Tibial nerve (tissue), 4 donors: Measurements from ENCODE around the gene XRRA1. TPM values are rescaled to one million over a fixed set of nuclear protein-coding genes. Genes with fewer than 3 reads are reported as not detected.

Source experiments
- DNase-seq, 2 donors: peaks; one replicate each; pipeline ENCODE4 v3.0.0-alpha.2; 2019; ENCODE audit warnings: low spot score in 2 of 2
- H3K27ac ChIP-seq, 4 donors: fragments of 200-600 bp; sonication (generic) in 3 of 4; one replicate each; pipeline ENCODE4 v1.5.1; 2017 to 2019; ENCODE audit warnings: mild to moderate bottlenecking in 1 of 4
- H3K27me3 ChIP-seq, 2 donors: fragments of 200-600 bp; sonication (generic) in 1 of 2; one replicate each; pipeline versions ENCODE4 v1.5.1 to v1.6.0; 2017 to 2019
- H3K36me3 ChIP-seq, 3 donors: fragments of 200-600 bp; sonication (generic); one replicate each; pipeline ENCODE4 v1.5.1; 2018 to 2019
- H3K4me1 ChIP-seq, 4 donors: fragments of 200-600 bp; sonication (generic) in 3 of 4; one replicate each; pipeline ENCODE4 v1.5.1; 2017 to 2019
- H3K4me3 ChIP-seq, 4 donors: fragments of 200-600 bp; sonication (generic) in 3 of 4; one replicate each; pipeline ENCODE4 v1.5.1; 2017 to 2019; ENCODE audit warnings: mild to moderate bottlenecking in 1 of 4, moderate library complexity in 1 of 4
- H3K9me3 ChIP-seq, 4 donors: fragments of 200-600 bp; sonication (generic) in 3 of 4; one replicate each; pipeline ENCODE4 v1.5.1; 2017 to 2019
- CTCF ChIP-seq, 5 experiments: fragments of 200-600 bp in 3 of 5; fragments of 450-650 bp in 2 of 5; sonication (generic) in 3 of 5; IDR thresholded peaks; one replicate each; pipeline ENCODE4 v1.5.1; 2016 to 2019; ENCODE audit warnings: antibody characterized with exemption in 5 of 5, mild to moderate bottlenecking in 3 of 5, moderate library complexity in 2 of 5
- EP300 ChIP-seq, 2 donors: sonication (generic); formaldehyde crosslinking; IDR thresholded peaks; one replicate each; pipeline ENCODE4 v1.6.1; 2017; ENCODE audit warnings: antibody characterized with exemption in 2 of 2, mild to moderate bottlenecking in 1 of 2
- POLR2A ChIP-seq, 2 donors: fragments of 450-650 bp; IDR thresholded peaks; one replicate each; pipeline ENCODE4 v1.6.1; 2017; ENCODE audit warnings: antibody characterized with exemption in 2 of 2, mild to moderate bottlenecking in 2 of 2, moderate library complexity in 2 of 2
- WGBS, 2 donors: methylation state at CpG; one replicate each; pipeline ENCODE4 v1.1.5; 2018; 5-methylcytosine and 5-hydroxymethylcytosine counted together
- total RNA-seq, 4 donors: library from RNA; depleted of rRNA; stranded (reverse); fragments of >200 nt; gene quantifications; one replicate each; pipeline ENCODE4 v1.1.0, GENCODE V29; 2016

The XRRA1 gene
- total RNA-seq, 4 donors from 2014 or later: 13.5 to 51.6 (median 25.3) TPM

- Histone ChIP-seq H3K27ac (no peak overlapping the region), H3K4me1 (peaks cover 0 to 41% (median 3%) of the 10 kb centered on the region in 4 donors), H3K9me3 (no peaks in the 10 kb centered on the region), H3K36me3 (peaks cover 0 to 6% (median 0%) of the 10 kb centered on the region in 3 donors), H3K4me3 (no peak overlapping the region), H3K27me3 (no peaks in the 10 kb centered on the region)
- WGBS, 2 donors: 81 to 86% methylated on average over 1 of the region's 1 CpG
- TF ChIP-seq POLR2A (IDR thresholded peaks at IDR 0.05) (no peak), CTCF (IDR thresholded peaks at IDR 0.05) (no peak), EP300 (IDR thresholded peaks at IDR 0.05) (no peak)
- no peak for DNase-seq
Measured at GRCh38 chr11:74957937-74958629, 9.2 kb upstream of the XRRA1 start.

DNA sequence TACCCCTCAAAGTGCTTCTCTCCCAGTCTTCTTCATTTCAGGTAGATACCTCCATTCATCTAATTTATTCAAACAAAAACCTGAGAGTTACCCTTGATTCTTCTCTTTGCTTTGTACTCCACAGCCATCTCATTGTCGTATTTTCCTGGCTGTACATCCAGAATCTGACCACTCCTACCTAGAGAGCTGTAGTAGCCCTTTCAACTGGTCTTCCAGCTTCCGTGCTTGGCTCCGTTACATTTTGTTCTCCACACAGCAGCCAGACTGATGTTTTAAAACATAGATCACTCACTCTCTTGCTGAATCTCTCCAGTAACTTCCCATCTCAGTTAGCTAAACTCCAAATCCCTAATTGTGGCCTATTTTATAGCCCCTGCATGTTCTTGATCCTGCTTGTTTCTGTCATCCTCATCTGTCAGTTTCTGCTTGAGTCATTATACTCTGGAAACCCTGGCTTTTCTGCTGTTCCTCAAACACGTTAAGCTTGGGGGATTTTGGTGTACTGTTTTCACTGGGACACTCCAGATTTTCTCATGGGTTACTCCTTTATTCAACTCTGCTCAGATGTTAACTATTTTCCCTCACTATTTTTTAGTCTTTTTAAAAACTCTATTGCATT is 7.6 kb upstream of the XRRA1 start:
- Histone ChIP-seq H3K9me3 (no peaks in the 10 kb centered on the region), H3K27me3 (no peaks in the 10 kb centered on the region), H3K27ac (no peak overlapping the region), H3K36me3 (peaks cover 0 to 6% (median 0%) of the 10 kb centered on the region in 3 donors), H3K4me1 (peaks cover 0 to 50% (median 4%) of the 10 kb centered on the region in 4 donors), H3K4me3 (no peak overlapping the region)
- WGBS, 2 donors: 39 to 62% methylated on average over 4 of the region's 4 CpGs
- TF ChIP-seq POLR2A (IDR thresholded peaks at IDR 0.05): no peak
- DNase-seq: no peak

DNA sequence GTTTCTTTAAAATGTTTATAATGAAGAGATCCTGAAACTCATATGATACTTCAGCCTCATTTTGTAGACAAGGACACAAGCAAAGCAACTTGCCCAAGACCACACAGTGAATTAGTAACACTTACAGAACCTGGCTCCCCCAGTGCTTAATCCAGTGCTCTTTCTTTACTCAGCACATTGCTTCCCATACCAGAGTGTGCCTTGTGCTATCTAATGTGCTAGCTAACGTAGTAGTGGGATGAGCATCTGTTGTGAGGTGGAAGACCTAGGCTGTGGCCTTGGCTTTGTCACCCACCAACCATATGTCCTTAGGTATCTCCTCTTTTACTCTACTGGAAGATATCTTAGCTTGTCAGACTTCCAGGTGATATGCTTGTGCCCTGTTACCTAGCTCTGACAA is 5.3 kb upstream of the XRRA1 start:
- DNase-seq: no peak
- H3K9me3 ChIP-seq: no peaks in the 10 kb centered on the region
- no peaks in the 10 kb centered on the region for H3K27me3 ChIP-seq
- H3K4me3 ChIP-seq: no peak overlapping the region
- H3K4me1 ChIP-seq: peaks cover 0 to 55% (median 19%) of the 10 kb centered on the region in 4 donors
- TF ChIP-seq POLR2A (IDR thresholded peaks at IDR 0.05): no peak
- no peak for TF ChIP-seq CTCF (IDR thresholded peaks at IDR 0.05)
- no peak for TF ChIP-seq EP300 (IDR thresholded peaks at IDR 0.05)
- no peak overlapping the region for H3K27ac ChIP-seq
- peaks cover 0 to 6% (median 0%) of the 10 kb centered on the region in 3 donors for H3K36me3 ChIP-seq
- WGBS, 2 donors: 84 to 92% methylated on average over 1 of the region's 1 CpG

GRCh38 chr11:74953451-74953850 is 4.6 kb upstream of the XRRA1 start:
- Histone ChIP-seq H3K27me3 (no peaks in the 10 kb centered on the region), H3K27ac (no peak overlapping the region), H3K9me3 (no peaks in the 10 kb centered on the region), H3K4me1 (peaks cover 0 to 51% (median 19%) of the 10 kb centered on the region in 4 donors), H3K36me3 (peaks cover 0 to 6% (median 0%) of the 10 kb centered on the region in 3 donors), H3K4me3 (no peak overlapping the region)
- TF ChIP-seq EP300 (IDR thresholded peaks at IDR 0.05): no peak
- no peak for TF ChIP-seq CTCF (IDR thresholded peaks at IDR 0.05)
- TF ChIP-seq POLR2A (IDR thresholded peaks at IDR 0.05): no peak
- 87 to 89% methylated on average over 5 of the region's 5 CpGs for WGBS, 2 donors
- DNase-seq: no peak

- H3K4me3 ChIP-seq: no peak overlapping the region
- TF ChIP-seq EP300 (IDR thresholded peaks at IDR 0.05): no peak
- DNase-seq: no peak
- H3K36me3 ChIP-seq: peaks cover 0 to 6% (median 0%) of the 10 kb centered on the region in 3 donors
- no peaks in the 10 kb centered on the region for H3K9me3 ChIP-seq
- 67 to 78% methylated on average over 2 of the region's 2 CpGs for WGBS, 2 donors
- H3K27me3 ChIP-seq: no peaks in the 10 kb centered on the region
- H3K4me1 ChIP-seq: peaks cover 0 to 57% (median 21%) of the 10 kb centered on the region in 4 donors
- no peak overlapping the region for H3K27ac ChIP-seq
Measured at GRCh38 chr11:74952752-74953151, 3.9 kb upstream of the XRRA1 start.

GRCh38 chr11:74951226-74951625 is 2.3 kb upstream of the XRRA1 start:
- DNase-seq: no peak
- H3K36me3 ChIP-seq: peaks cover 0 to 6% (median 0%) of the 10 kb centered on the region in 3 donors
- no peaks in the 10 kb centered on the region for H3K9me3 ChIP-seq
- peaks cover 0 to 57% (median 19%) of the 10 kb centered on the region in 4 donors for H3K4me1 ChIP-seq
- WGBS, 2 donors: 93 to 94% methylated on average over 8 of the region's 8 CpGs
- H3K27me3 ChIP-seq: no peaks in the 10 kb centered on the region
- H3K4me3 ChIP-seq: no peak overlapping the region
- TF ChIP-seq CTCF (IDR thresholded peaks at IDR 0.05) (no peak), EP300 (IDR thresholded peaks at IDR 0.05) (no peak), POLR2A (IDR thresholded peaks at IDR 0.05) (no peak)
- H3K27ac ChIP-seq: no peak overlapping the region
